HG02852 (cell line): ENCODE measurements around the gene ERAP2.
A peak's percentile ranks its signal among the peaks of the same experiment; 100 is the strongest.

ENCODE experiments used
- ATAC-seq: cut with Tn5 transposase; IDR thresholded peaks from one replicate; pipeline ENCODE4 v1.9.1; 2021; ENCODE audit warnings: mild to moderate bottlenecking, moderate library complexity; ENCODE audit not compliant: unreplicated experiment

Gene ERAP2

DNA sequence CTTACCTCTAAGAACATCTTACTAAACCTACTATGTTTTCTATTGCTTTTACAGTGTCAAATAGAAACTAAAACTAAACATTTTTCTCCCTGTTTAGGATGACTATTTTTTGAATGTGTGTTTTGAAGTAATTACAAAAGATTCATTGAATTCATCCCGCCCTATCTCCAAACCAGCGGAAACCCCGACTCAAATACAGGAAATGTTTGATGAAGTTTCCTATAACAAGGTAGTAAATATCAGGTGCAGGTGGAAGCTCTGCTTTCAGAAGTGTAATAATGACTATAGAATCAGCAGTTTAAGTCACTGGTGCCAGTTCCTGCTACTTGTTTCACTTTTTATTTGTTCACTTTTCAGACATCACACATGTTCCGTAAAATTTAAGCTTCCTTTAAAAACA is 20.0 kb downstream of the ERAP2 start:
- ATAC-seq = peak; percentile 59

GRCh38 chr5:96896806-96897205 is 20.5 kb downstream of the ERAP2 start:
- ATAC-seq = peak; percentile 98

- no peak for ATAC-seq
These were observed 25.1 kb downstream of the ERAP2 start for GRCh38 chr5:96901384-96901783.

- no peak for ATAC-seq
These were observed 25.5 kb downstream of the ERAP2 start for GRCh38 chr5:96901841-96902240.

GRCh38 chr5:96902876-96903275 is 26.6 kb downstream of the ERAP2 start:
- ATAC-seq = no peak

GRCh38 chr5:96903300-96903699 is 27.0 kb downstream of the ERAP2 start:
- no peak for ATAC-seq

DNA sequence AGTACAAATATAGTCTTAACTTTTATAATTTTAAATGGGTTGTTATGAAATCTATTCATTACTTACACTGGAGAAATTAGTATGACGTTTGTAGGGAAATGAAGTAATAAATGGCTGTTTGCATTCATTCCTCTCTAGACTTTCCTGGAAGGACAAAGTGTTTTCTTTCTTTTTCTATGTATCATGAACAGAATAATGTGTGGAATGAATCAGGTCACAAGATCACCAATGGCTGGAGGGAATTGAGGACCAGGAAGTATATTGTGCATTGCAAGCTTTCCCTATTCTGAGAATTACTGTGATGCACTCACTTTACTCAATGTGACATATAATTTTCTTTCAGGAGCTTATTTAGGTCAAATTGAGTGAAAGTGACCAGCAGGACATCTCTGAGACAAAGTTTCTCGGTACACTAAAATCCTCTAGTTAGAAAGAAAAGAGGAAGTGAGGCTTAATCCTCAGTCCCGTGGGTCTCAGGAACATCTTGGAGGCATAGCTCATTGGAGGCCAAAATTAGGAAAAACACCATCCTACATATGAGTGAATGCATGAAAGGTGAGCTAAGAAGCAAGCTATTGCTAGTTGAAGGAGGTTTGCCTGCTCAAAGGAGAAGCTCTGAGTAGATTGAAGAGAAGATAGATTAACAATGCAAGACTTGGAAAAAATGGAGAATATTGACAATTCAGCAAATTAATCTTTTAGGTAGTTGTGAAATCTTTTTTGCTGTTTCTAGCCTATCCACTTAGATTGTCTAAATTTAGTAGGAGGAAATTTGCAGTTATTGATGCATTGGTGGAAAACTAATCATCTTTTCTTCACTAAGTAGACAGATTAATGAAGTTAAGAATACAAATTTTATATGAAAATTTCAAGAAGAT is 28.0 kb downstream of the ERAP2 start:
- ATAC-seq = no peak

GRCh38 chr5:96905864-96906263 is 29.6 kb downstream of the ERAP2 start:
- no peak for ATAC-seq

DNA sequence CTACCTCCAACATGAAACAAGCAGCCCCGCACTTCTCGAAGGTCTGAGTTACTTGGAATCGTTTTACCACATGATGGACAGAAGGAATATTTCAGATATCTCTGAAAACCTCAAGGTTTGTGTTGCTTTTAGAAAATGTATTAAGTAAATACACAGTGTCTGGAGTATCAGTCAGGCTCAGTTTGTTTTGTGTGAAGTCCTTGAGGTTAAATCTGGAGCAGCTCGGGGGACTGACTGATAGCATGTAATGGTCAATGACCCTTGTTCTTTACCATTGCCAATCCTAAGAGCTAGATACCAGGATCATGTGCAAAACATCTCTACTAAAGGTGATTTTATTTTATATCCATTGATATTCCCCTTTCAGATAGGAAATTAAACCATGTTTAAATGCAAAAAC is 32.7 kb downstream of the ERAP2 start:
- no peak for ATAC-seq

- no peak for ATAC-seq
These were observed 33.1 kb downstream of the ERAP2 start for GRCh38 chr5:96909435-96909834.

- ATAC-seq = no peak
These were observed 34.8 kb downstream of the ERAP2 start for GRCh38 chr5:96911139-96911538.

DNA sequence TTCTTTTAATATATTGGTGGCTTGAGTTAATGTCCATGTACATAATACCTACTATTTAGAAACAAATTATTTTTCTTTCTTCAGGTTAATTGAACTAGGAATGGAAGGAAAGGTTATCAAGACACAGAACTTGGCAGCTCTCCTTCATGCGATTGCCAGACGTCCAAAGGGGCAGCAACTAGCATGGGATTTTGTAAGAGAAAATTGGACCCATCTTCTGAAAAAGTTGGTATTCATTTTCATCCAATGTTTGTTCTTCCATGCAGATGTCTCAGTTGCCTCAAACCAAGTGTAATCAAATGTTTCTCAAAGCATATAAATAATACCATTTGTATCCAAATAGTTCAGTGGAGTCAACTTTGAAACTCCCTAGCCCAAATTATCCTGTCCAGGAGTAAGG is 36.9 kb downstream of the ERAP2 start:
- no peak for ATAC-seq

DNA sequence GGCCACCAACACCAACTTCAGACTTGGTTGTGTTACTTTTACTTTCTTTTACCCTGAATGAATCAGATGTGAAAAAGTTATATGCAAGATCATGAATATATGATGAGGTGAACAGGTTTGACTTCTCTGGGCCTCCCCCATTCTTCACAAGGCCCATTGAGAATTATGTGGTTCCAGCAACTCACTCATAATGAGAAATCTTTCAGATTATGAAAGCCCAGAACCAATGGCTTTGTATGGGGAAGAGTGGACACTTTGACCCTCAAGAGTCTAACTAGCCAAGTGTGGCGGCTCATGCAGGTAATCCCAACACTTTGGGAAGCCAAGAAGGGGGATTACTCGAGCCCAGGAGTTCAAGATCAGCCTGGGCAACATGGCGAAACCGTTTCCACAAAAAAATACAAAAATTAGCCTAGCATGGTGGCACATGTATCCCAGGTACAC is 43.5 kb downstream of the ERAP2 start:
- ATAC-seq = peak; percentile 65

DNA sequence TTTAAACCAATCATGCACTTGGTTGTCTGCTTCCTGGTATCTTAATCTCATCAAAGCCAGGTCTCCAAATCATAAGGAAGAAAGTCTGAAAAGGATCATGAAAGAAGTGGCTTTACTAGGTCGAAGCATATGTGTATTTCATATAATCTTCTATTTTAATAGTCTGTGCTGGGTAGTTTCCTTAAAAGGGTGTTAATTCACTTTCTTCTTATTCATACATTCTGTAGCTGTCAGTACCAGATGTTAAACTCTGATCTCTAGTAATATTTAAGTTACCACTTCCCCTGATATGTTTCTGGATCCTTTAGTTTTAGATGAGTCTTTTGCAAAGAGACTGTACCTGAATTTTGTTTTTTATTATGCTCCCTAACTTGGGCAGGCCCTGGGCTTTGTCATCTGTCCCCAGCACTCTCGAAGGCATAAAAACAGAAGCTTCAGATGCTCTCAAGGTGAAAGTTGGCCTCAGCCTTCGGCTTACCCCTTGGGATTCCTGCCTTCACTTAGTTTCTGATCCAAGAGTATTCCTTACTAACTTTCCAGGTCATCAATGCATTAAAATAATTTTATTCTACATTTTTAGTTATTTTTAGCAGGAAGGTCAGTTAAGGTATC is 44.5 kb downstream of the ERAP2 start:
- ATAC-seq = no peak

DNA sequence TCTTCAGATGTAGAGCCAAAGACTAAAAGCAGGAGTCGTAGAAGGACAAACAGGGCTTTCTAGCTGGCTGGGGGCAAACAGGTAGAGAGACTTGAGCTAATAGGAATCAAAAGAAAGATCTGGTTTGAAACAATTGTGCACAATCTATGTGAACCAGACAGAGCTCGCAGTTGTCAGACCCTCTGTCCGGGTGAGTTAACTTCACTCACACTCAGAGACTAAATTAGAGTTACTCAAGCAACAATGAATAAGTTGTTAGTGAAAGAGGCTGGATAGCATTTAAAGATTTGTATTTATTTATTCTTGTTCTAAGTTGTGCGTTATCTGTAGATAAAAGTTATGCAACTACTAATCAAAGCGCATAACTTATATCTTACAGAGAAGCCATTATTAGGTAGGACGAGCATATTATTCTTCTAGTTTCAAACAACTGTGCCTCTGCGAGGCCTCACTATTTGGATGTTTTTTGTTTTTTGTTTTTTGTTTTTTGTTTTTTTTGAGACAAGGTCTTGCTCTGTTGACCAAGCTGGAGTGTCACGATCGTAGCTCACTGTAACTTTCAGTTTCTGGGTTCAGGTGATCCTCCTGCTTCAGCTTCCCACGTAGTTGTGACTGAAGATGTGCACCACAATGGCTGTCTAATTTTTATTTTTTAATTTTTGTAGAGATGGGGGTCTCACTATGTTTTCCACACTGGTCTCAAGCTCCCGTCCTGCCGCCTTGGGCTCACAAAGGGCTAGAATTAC is 46.4 kb downstream of the ERAP2 start:
- no peak for ATAC-seq

DNA sequence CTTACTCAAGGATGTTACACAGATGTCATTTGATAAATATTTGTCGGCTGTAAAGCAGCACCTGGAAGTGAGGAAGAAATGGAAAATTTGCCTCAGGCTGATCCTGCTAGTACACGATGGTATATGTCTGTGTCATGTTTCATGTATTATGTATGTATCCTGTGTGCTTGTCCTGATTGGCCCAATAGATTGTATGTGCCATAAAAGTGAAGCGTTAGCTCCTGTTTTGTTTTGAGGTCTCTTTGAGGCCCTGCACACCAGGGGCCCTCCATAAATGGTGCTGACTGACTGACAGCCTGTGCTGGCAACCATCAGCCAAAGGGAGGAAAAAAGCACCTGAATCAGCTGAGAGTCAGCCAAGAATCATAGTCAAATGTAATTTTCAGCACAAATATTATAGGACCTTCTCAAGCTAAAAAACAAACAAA is 47.7 kb downstream of the ERAP2 start:
- ATAC-seq = no peak

DNA sequence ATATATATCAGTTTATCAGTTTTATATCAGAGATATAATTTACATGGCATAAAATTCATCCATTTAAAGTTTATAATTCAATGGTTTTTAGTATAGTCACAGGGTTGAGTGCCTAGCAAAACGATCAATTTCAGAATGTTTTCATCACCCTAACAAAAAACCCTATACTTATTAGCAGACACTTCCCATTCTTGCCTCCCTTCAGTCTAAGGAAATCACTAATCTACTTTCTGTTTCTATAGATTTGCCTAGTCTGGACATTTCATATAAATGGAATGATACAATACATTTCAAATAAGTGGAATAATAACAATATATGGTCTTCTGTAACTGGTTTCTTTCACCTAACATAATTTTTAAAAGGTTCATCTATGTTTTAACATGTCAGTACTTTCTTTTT is 50.0 kb downstream of the ERAP2 start:
- ATAC-seq = no peak

- ATAC-seq = no peak
These were observed 50.7 kb downstream of the ERAP2 start for GRCh38 chr5:96927008-96927407.

DNA sequence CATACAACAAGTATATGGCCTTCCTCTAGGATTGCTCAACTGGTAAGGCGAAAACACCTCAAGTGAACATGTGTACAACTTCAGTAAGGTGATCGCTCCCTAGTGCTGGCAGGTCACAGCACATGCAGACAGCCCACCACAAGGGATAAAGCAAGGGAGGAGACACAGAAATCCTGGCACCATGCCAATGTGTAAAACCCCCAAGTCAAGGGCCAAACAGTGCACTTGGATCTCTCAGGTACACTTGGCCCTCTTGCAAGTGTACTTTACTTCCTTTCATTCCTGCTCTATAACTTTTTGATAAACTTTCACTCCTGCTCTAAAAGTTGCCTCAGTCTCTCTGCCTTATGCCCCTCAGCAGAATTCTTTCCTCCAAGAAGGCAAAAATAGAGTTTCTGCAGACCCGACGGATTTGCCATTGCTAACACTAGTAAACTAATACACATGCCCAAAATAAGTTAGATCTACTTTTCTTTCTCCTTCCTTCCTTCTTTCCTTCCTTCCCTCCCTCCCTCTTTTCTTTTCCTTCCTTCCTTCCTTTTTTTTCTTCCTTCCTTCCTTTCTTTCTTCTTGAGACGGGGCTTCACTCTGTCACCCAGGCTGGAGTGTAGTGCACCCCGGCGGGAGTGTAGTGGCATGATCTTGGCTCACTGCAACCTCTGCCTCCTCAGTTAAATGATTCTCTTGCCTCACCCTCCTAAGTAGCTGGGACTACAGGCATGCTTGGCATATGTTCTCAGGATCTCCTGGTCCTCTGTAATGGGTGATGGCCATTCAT is 52.8 kb downstream of the ERAP2 start:
- ATAC-seq = no peak

- ATAC-seq = no peak
These were observed 53.8 kb downstream of the ERAP2 start for GRCh38 chr5:96930058-96930457.

GRCh38 chr5:96930589-96930988 is 54.3 kb downstream of the ERAP2 start:
- ATAC-seq = no peak
